Measurements from ENCODE around the gene RPL10.

The RPL10 gene

DNA sequence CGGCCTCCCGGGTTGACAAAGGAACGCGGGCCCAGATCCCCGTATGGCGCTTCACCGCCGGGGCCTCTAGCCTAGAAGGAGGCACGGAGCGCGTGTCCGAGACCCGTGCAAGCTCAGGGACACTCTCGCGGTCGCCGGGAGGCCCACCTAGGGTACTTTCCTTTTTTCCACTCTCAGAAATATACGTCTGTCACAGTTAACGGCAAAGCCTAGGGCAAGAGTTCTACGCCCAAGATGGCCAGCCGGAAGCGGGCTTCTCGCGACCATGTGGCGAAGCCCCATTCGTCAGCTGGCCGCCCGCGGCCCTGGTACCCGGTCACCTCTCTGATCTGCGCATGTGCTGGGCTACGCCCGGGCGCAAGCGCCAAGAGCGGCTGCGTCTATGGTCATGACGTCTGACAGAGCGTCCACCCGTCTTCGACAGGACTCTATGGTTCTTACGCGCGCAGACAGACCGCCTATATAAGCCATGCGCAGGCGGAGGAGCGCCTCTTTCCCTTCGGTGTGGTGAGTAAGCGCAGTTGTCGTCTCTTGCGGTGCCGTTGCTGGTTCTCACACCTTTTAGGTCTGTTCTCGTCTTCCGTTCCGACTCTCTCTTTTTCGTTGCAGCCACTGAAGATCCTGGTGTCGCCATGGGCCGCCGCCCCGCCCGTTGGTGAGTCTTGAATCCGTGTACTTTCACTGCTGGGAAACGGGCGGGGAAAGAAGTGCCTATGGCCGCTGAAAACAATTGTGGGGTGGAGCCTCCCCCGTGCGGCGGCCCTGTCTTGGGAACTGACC, at the start of gene RPL10:
TSS of gene RPL10 (plus strand) at position 490 of the 780 bp plus-strand sequence. CDS start at position 633, 143 bp downstream.
- peak; percentile 91 for DNase-seq (ENCODE audit: low spot score)
- TF ChIP-seq, protein P1, sequence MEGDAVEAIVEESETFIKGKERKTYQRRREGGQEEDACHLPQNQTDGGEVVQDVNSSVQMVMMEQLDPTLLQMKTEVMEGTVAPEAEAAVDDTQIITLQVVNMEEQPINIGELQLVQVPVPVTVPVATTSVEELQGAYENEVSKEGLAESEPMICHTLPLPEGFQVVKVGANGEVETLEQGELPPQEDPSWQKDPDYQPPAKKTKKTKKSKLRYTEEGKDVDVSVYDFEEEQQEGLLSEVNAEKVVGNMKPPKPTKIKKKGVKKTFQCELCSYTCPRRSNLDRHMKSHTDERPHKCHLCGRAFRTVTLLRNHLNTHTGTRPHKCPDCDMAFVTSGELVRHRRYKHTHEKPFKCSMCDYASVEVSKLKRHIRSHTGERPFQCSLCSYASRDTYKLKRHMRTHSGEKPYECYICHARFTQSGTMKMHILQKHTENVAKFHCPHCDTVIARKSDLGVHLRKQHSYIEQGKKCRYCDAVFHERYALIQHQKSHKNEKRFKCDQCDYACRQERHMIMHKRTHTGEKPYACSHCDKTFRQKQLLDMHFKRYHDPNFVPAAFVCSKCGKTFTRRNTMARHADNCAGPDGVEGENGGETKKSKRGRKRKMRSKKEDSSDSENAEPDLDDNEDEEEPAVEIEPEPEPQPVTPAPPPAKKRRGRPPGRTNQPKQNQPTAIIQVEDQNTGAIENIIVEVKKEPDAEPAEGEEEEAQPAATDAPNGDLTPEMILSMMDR (IDR thresholded peaks at IDR 0.05; ENCODE audit: extremely low read depth, missing control alignments): no peak

DNA sequence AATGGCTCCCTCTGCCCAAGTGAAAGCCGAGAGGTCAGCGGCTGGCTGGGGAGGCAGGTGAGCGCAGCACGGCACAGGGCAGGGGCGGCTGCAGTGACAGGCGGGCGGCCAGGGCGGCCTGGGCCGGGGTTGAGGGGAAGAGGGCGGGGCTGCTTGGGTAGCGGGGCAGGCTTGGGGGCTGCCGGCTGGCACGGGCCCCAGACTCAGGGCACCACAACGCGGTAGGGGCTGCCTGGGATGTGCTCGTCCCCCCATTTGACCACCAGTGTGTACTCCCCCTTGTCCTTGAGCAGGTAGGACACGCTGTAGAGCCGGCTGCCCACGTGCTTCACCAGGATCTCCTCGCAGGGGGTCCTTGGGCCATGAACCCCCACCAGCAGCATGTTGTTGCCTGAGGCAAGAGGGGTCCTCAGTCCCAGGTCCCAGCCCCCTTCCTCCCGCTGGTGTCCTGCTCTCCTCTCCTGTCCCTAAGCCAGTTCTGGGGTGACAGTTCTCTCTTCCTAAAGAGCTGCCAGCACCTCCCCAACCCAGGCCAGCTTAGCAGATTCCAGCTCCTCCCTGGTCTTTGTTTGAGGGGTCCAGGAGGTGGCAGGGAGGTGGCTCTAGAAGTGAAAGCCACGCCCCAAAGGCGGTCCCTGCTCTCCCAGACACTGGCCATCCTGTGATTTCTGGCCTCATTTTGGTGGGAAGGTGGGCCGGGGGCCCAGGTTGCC, 49.4 kb upstream of the RPL10 start:
- TF ChIP-seq, protein P1 (IDR thresholded peaks at IDR 0.05; ENCODE audit: extremely low read depth, missing control alignments): no peak
- DNase-seq (ENCODE audit: low spot score): no peak

DNA sequence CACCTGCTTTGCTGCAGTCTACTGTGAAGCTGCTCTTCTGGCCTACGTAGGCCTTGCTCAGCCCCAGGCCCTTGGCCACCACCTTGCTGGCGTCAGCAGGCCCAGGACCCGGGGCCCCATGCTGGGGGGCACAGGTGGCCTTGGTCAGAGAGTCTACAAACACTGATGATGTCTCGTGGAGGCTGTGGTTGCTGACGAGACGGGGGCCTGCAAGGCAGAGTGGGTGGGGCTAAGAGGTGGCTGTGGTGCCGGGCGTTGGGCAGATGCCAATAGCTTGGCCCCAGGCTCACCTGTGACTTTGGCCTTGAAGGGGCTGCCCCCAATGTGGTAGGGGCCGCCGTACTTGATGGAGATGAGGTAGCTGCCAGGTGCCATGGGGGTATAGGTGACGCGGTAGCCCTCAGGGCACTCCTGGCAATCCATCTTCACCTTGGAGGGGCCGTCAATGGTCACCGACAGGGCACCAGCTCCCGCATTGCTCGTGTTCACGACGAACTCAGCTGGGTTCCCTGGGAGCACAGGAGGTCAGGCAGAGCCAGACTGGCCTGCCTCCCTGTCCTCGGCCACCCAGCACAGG, 48.7 kb upstream of the RPL10 start:
- TF ChIP-seq, protein P1 (IDR thresholded peaks at IDR 0.05; ENCODE audit: extremely low read depth, missing control alignments): no peak
- DNase-seq (ENCODE audit: low spot score): no peak

DNA sequence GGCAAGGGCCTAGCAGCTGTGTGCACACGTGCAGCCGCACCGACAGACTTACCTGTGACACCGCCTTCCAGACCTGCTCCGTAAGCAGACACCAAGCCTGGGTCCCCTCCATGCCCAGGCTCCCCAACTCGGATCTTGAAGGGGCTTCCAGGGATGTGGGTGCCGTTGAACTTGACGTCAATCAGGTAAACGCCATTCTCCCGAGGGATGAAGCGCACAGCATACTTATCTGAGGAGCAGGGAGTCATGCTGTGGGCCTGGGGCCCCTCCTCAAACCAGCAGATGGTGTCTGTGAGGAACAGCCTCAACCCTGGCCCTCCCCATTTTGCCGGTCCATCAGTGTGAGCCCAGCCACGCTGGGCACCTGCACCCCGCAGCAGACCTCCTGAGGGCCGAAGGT, 48.2 kb upstream of the RPL10 start:
- TF ChIP-seq, protein P1 (IDR thresholded peaks at IDR 0.05; ENCODE audit: extremely low read depth, missing control alignments): no peak
- no peak for DNase-seq (ENCODE audit: low spot score)

DNA sequence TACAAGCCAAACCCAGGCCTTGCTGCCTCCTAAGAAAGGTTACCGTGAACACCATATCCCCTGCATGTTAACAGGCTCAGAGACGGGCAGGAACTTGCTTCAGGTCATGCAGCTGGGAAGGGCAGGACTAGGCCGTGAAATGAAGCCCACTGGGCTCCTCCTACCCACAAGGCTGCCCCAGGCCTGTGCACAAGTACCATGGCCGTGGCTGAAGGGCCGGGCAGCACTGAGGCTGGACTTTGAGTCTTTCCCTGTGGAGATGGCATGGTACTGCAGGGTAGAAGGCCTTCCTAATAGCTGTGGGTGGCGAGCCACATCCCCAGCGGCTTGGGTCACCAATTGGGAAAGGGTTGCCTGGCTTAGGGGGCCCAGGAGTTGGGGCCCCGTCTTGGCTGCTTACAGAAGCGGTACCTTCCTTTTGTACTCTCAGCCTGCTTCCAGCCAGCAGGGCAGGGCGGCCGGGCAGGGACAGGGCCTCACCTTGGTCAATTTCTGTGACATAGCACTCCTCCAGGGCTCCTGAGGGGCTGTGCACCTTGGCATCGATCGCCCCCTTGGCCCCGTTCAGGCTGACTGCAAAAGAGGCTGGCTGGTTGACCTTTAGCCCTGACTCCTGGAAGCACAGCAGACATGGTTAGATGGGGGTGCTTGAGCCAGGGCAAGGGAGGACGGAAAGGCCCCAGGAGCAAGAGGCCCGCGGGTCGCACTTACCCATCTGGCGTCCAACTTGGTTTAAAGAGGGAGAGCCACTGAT, 47.6 kb upstream of the RPL10 start:
- no peak for DNase-seq (ENCODE audit: low spot score)
- TF ChIP-seq, protein P1 (IDR thresholded peaks at IDR 0.05; ENCODE audit: extremely low read depth, missing control alignments): no peak

DNA sequence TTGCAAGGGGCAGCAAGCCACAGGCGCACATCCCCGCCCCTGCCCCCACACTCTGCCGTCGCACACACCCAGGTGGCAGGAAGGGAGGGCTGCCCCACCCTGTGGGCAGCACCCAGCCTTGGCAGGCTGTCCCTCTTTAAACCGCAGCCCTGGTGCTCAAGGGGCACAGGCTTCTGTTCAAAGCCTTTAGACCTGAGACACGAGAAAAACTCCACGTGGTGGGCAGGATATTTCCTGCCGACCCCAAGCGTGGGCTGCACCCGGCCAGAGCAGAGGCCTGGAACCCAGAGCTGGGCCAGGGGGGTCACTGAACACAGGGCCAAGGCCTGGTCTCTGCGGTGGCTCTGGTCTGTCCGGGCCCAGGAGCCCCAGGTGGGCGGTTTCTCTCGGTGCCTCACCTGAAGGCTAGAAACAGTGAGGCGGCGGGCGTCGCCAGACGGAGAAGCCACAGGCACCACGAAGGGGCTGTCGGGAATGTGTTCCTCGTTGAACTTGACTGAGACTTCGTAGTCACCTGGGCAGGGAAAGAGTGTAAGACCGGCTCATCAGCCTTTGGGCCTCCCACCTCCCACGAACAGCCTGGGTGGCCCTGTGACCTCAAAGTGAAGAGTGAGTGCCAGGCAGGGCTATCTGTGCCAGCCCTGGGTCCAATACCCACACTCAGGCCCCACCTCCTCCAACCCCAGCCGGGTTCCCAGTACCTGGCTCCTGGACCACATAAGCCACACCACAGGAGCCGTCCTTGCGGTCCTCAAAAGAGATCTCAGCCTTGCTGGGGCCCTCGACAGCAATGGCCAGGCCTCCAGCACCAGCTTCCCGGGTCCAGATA, 46.8 kb upstream of the RPL10 start:
- TF ChIP-seq, protein P1 (IDR thresholded peaks at IDR 0.05; ENCODE audit: extremely low read depth, missing control alignments): no peak
- no peak for DNase-seq (ENCODE audit: low spot score)
